ENCODE measurements around the gene PRICKLE2. TPM values are rescaled to one million over a fixed set of nuclear protein-coding genes. Genes with fewer than 3 reads are reported as not detected.

Gene PRICKLE2
- total RNA-seq, 2 donors from 2014 or later, result 27.9 to 42.3 TPM

DNA sequence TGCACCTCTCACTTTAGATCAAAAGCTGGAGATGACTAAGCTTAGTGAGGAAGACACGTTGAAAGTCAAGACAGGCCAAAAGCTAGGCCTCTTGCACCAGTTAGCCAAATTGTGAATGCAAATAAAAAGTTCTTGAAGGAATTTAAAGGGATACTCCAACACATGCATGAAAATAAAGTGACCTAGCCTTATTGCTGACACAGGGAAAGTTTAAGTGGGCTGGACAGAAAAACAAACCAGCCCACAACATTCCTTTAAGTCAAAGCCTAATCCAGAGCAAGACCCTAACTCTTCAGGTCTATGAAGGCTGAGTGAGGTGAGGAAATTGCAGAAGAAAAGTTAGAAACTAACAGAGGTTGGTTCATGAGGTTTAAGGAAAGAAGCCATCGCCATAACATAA lies 101.3 kb downstream of the PRICKLE2 start:
- no peak overlapping the region for H3K27ac ChIP-seq
- no peak for TF ChIP-seq CTCF (IDR thresholded peaks at IDR 0.05)
- no peak overlapping the region for H3K4me3 ChIP-seq
- DNase-seq (ENCODE audit: low spot score) (no peak), ATAC-seq (ENCODE audit: insufficient number of reproducible peaks, low FRiP score, low read depth) (no peak)
- H3K4me1 ChIP-seq (ENCODE audit: control insufficient read depth in 1 of 2, low read depth in 2 of 2), result peaks cover 7 to 14% of the 10 kb centered on the region in 2 donors
- H3K36me3 ChIP-seq, result no peaks in the 10 kb centered on the region
- no peaks in the 10 kb centered on the region for H3K27me3 ChIP-seq (replicated peaks; ENCODE audit: insufficient read depth)
- H3K9me3 ChIP-seq, result no peaks in the 10 kb centered on the region

DNA sequence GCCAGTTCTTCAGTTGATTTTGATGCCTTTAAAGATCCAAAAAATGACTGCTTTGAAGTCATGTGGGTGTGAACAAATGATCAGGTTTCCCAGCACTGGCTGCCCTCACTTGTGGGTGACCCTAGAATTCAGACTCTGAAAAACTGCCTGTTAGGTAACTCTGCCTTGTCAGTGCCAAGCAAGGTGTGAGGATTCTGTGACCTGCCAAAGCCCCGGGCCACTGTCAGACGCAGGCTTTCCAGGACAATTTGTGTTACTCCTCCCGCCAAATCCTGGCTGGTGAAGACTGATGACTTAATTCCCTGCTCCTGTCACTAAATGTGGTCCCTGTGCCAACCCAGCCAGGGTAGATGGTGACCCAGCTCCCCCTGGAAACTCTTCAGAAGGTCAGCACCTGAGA lies 102.8 kb downstream of the PRICKLE2 start:
- DNase-seq (ENCODE audit: low spot score), result no peak
- Histone ChIP-seq H3K36me3 (no peaks in the 10 kb centered on the region), H3K9me3 (no peaks in the 10 kb centered on the region), H3K27me3 (replicated peaks; ENCODE audit: insufficient read depth) (no peaks in the 10 kb centered on the region), H3K27ac (no peak overlapping the region), H3K4me3 (no peak overlapping the region), H3K4me1 (ENCODE audit: control insufficient read depth in 1 of 2, low read depth in 2 of 2) (peaks cover 7 to 14% of the 10 kb centered on the region in 2 donors)
- ATAC-seq (ENCODE audit: insufficient number of reproducible peaks, low FRiP score, low read depth), result no peak
- no peak for TF ChIP-seq CTCF (IDR thresholded peaks at IDR 0.05)

- no peak for TF ChIP-seq CTCF (IDR thresholded peaks at IDR 0.05)
- no peaks in the 10 kb centered on the region for H3K9me3 ChIP-seq
- DNase-seq (ENCODE audit: low spot score), result no peak
- no peak for ATAC-seq (ENCODE audit: insufficient number of reproducible peaks, low FRiP score, low read depth)
- H3K36me3 ChIP-seq, result no peaks in the 10 kb centered on the region
- peaks cover 7 to 14% of the 10 kb centered on the region in 2 donors for H3K4me1 ChIP-seq (ENCODE audit: control insufficient read depth in 1 of 2, low read depth in 2 of 2)
- no peak overlapping the region for H3K4me3 ChIP-seq
- H3K27ac ChIP-seq, result no peak overlapping the region
- no peaks in the 10 kb centered on the region for H3K27me3 ChIP-seq (replicated peaks; ENCODE audit: insufficient read depth)
Measured at GRCh38 chr3:64121750-64122311, 103.4 kb downstream of the PRICKLE2 start.

DNA sequence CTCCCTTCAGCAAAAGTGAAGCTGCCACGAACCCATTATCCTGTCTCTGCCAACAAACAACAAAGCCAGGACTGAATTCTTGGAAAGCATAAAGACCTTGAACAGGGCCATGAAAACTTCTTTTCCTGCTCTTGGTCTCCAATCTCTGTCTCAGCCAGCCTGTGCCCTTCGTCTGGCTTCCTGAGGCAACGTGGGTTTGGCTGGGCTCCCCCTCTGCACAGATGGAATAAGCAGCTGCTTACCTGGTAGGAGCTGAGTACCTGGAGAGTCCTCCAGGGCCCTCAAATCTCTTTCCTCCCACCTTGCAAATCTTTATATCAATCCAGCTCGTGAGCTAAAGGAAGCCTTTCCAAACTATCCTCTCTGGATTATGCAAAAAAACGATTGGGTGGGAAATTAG lies 104.4 kb downstream of the PRICKLE2 start:
- H3K4me1 ChIP-seq (ENCODE audit: control insufficient read depth in 1 of 2, low read depth in 2 of 2), result peaks cover 7 to 14% of the 10 kb centered on the region in 2 donors
- H3K27me3 ChIP-seq (replicated peaks; ENCODE audit: insufficient read depth), result no peaks in the 10 kb centered on the region
- no peak for TF ChIP-seq CTCF (IDR thresholded peaks at IDR 0.05)
- H3K4me3 ChIP-seq, result no peak overlapping the region
- no peaks in the 10 kb centered on the region for H3K9me3 ChIP-seq
- H3K27ac ChIP-seq, result no peak overlapping the region
- ATAC-seq (ENCODE audit: insufficient number of reproducible peaks, low FRiP score, low read depth), result no peak
- no peaks in the 10 kb centered on the region for H3K36me3 ChIP-seq
- DNase-seq (ENCODE audit: low spot score), result no peak

GRCh38 chr3:64117483-64117882 lies 107.8 kb downstream of the PRICKLE2 start:
- Histone ChIP-seq H3K27ac (no peak overlapping the region), H3K27me3 (replicated peaks; ENCODE audit: insufficient read depth) (no peaks in the 10 kb centered on the region), H3K9me3 (no peaks in the 10 kb centered on the region), H3K4me3 (no peak overlapping the region), H3K36me3 (no peaks in the 10 kb centered on the region), H3K4me1 (ENCODE audit: control insufficient read depth in 1 of 2, low read depth in 2 of 2) (peaks cover 7 to 14% of the 10 kb centered on the region in 2 donors)
- no peak for TF ChIP-seq CTCF (IDR thresholded peaks at IDR 0.05)
- ATAC-seq (ENCODE audit: insufficient number of reproducible peaks, low FRiP score, low read depth), result no peak
- no peak for DNase-seq (ENCODE audit: low spot score)

Measured in thoracic aorta (tissue), 2 donors.